ENCODE results near the gene NDUFA11. TPM values are rescaled to one million over a fixed set of nuclear protein-coding genes. Genes with fewer than 3 reads are reported as not detected.

NDUFA11 gene
- total and polyA plus RNA-seq, 2 of the 4 experiments (the other 2 are of a cell fraction) = 375 to 1,276 TPM

GRCh38 chr19:5894704-5895349, 8.8 kb downstream of the NDUFA11 start:
- ATAC-seq (ENCODE audit: low read depth) = no peak

More at GRCh38 chr19:5894704-5895349, 8.8 kb downstream of the NDUFA11 start:
- Histone ChIP-seq H2BK120ac (ENCODE audit: low read depth, low read length) (no peak overlapping the region), H3K4me3 (ENCODE audit: insufficient read depth, low read depth, low read length) (no peak overlapping the region), H3K18ac (ENCODE audit: low read depth, low read length) (no peak overlapping the region), H4K8ac (ENCODE audit: low read depth in 2 of 2, low read length in 2 of 2) (no peak overlapping the region), H2AK9ac (replicated peaks; ENCODE audit: low read depth, low read length, poor library complexity) (no peak overlapping the region), H4K5ac (ENCODE audit: low read depth, low read length) (no peak overlapping the region), H3K14ac (replicated peaks; ENCODE audit: low read depth, low read length) (no peak overlapping the region), H3K9me1 (ENCODE audit: insufficient read depth, low read length) (0 out of 2 replicates have a peak, but pooled peaks cover under 1% of the 10 kb centered on the region), H3K79me1 (ENCODE audit: low read depth in 1 of 2, low read length in 2 of 2) (peaks cover 7 to 17% of the 10 kb centered on the region in 2 experiments; a peak in 3 of 4 replicates), H3K4ac (ENCODE audit: low read depth, low read length) (no peak overlapping the region), H3K27ac (ENCODE audit: insufficient read depth, low read length) (no peak overlapping the region), H2BK20ac (ENCODE audit: low read depth, low read length) (no peak overlapping the region), H2AFZ (replicated peaks; ENCODE audit: low read length, poor library complexity) (no peak overlapping the region), H3K27me3 (ENCODE audit: control insufficient read depth, insufficient read depth, low read length) (no peaks in the 10 kb centered on the region), H2BK5ac (ENCODE audit: low read depth, low read length, poor library complexity, severe bottlenecking) (no peak overlapping the region), H3K4me2 (ENCODE audit: low read depth, low read length) (no peak overlapping the region), H3K23ac (ENCODE audit: low read depth, low read length) (no peak overlapping the region), H3K36me3 (ENCODE audit: control insufficient read depth, insufficient read depth, low read length) (peaks cover 20% of the 10 kb centered on the region; the same call in 1 of the 2 replicates), H3K56ac (ENCODE audit: extremely low read depth, insufficient read depth, low read length) (no peak overlapping the region), H3K9ac (ENCODE audit: low read depth, low read length) (no peak overlapping the region), H3K4me1 (ENCODE audit: control insufficient read depth, insufficient read depth, low read length) (peaks cover 13% of the 10 kb centered on the region), H2BK15ac (ENCODE audit: low read depth, low read length) (no peak overlapping the region), H4K91ac (ENCODE audit: insufficient read depth, low read depth, low read length) (no peak overlapping the region), H2AK5ac (ENCODE audit: low read depth, low read length) (no peak overlapping the region), H3K9me3 (ENCODE audit: control insufficient read depth, insufficient read depth, low read length) (no peaks in the 10 kb centered on the region), H4K20me1 (ENCODE audit: insufficient read depth, low read length) (peaks cover 28% of the 10 kb centered on the region)
- no peak for TF ChIP-seq FOS (IDR thresholded peaks at IDR 0.05; ENCODE audit: low read depth, low read length)
- TF ChIP-seq RFX5 (IDR thresholded peaks at IDR 0.05; ENCODE audit: low read depth, low read length) = no peak
- no peak for TF ChIP-seq RAD21 (IDR thresholded peaks at IDR 0.05; ENCODE audit: low read length)
- no peak for TF ChIP-seq MAZ (IDR thresholded peaks at IDR 0.05; ENCODE audit: borderline replicate concordance, low read depth, low read length)
- TF ChIP-seq NFE2L2 (IDR thresholded peaks at IDR 0.05; ENCODE audit: low read depth, low read length) = no peak
- no peak for TF ChIP-seq RCOR1 (IDR thresholded peaks at IDR 0.05; ENCODE audit: insufficient replicate concordance, low read length)
- TF ChIP-seq BHLHE40 (IDR thresholded peaks at IDR 0.05; ENCODE audit: low read depth, low read length) = no peak
- TF ChIP-seq POLR2A (IDR thresholded peaks at IDR 0.05; ENCODE audit: low read depth, low read length) = no peak
- TF ChIP-seq MXI1 (IDR thresholded peaks at IDR 0.05; ENCODE audit: borderline replicate concordance, low read depth, low read length) = no peak
- TF ChIP-seq CTCF (conservative IDR thresholded peaks at IDR 0.05; ENCODE audit: low read depth, low read length) = no peak
- TF ChIP-seq USF2 (IDR thresholded peaks at IDR 0.05; ENCODE audit: low read depth, low read length) = no peak
- TF ChIP-seq CEBPB (IDR thresholded peaks at IDR 0.05; ENCODE audit: low read depth, low read length) = no peak
- no peak for TF ChIP-seq ELK1 (IDR thresholded peaks at IDR 0.05; ENCODE audit: borderline replicate concordance, low read depth, low read length)
- TF ChIP-seq CHD1 (IDR thresholded peaks at IDR 0.05; ENCODE audit: low read depth, low read length) = no peak
- BruUV-seq (replicated peaks) = no TSS peak
- intact Hi-C loops (cut with micrococcal nuclease) = loop anchor here (5.0 kb wide), 1 partner anchor 68 kb away; no protein-coding TSS in a partner anchor
- no peak for DNase-seq
- in situ Hi-C loops (cut with MboI; ENCODE audit: low sequenced_read_pairs) = loop anchor here (5.0 kb wide), 1 partner anchor 93 kb away; no protein-coding TSS in a partner anchor
- dilution Hi-C loops (cut with HindIII; ENCODE audit: low sequenced_read_pairs, unreplicated experiment) = no loop called here
- WGBS, 2 experiments (ENCODE audit: extremely low coverage in 2 of 2, insufficient read length in 1 of 2) = 92% methylated on average over 10 of the region's 28 CpGs; no CpG with 5 or more reads in 1 of the 2 experiments
- ChIA-PET POLR2A (ENCODE audit: unreplicated experiment) (no interaction called here), CTCF (no interaction called here)
